G401.6 (cell line): ENCODE data around the gene PPP1R9B.

Source experiments
- FAIRE-seq: peaks from 2 replicates; lab custom pipeline; 2012; peaks lifted over from hg19 to GRCh38; lab: Jason Lieb, UNC

Gene PPP1R9B

DNA sequence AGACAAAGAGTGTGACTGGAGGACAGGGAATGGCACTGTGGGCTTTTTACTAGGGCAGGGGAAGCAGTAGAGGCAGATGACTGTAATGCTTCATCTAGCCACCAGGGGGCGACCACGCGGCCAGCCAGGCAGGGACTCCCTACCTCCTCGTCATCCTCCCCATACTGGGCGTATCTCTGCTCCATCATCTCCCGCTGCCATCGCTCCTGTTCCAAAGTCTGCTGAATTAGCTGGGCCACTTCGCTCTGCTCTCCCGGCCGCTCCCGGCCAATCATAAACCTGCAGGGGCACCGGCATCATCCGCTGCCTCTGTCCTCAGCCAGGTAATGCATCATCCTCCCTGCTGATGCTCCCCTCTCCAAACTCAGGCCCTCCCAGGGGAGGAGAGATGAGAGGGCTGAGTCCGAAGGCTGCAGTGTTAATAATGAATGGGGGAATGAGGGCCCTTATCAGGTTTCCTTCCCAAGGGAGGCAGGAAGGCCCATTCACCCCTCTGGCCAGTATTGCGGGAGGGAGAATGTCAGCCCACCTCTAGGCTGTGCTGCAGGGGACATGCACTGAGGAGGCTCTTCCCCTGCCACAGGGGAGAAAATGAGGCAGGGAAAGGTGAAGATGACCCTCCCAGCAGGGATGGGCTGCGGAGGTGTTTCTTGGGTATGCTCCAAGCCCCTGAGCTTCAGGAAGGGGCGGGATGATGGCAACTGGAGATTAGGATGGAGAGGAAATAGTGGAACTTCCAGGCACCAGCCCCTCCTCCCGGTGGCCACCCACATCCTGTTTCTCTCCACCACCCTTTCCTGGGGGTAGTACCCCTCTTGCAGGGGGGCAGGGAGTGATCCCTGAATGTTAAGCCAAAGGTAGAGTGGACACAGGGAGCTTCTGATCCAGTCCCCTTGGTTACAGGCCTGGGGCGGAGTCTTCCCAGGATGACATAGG lies 10.3 kb downstream of the PPP1R9B start:
- peak; percentile 92 for FAIRE-seq

- FAIRE-seq, result no peak
These were observed 11.2 kb downstream of the PPP1R9B start for GRCh38 chr17:50139185-50139783.

- FAIRE-seq, result no peak
These were observed 13.4 kb downstream of the PPP1R9B start for GRCh38 chr17:50137042-50137441.

DNA sequence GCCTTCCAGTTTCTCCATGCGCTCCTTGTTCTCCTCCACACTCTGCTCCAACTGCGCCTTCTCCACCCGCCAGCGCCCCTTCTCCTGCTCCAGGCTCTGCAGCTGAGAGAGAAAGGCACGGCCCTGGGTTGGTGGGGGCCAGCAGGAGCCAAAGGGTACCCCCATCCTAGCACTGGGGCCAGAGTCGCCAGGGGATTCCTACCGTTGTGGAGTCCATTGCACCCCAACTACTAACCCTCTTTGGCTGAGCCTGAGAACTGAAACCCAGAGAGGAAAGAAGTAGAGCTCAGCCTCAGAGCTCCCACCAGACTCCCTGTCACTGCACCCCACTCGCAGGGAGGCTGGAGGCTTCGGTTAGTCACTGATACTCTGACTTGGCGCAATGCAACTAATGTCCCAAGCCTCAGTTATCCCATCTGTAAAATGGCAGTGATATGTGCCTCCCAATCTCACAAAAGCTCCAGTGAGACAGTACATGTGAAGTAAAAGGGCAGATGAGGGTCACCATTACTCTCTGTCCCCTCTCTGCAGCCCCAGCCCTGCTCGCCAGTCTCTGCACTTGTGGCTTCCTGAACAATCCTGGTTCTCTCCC lies 14.3 kb downstream of the PPP1R9B start:
- no peak for FAIRE-seq

DNA sequence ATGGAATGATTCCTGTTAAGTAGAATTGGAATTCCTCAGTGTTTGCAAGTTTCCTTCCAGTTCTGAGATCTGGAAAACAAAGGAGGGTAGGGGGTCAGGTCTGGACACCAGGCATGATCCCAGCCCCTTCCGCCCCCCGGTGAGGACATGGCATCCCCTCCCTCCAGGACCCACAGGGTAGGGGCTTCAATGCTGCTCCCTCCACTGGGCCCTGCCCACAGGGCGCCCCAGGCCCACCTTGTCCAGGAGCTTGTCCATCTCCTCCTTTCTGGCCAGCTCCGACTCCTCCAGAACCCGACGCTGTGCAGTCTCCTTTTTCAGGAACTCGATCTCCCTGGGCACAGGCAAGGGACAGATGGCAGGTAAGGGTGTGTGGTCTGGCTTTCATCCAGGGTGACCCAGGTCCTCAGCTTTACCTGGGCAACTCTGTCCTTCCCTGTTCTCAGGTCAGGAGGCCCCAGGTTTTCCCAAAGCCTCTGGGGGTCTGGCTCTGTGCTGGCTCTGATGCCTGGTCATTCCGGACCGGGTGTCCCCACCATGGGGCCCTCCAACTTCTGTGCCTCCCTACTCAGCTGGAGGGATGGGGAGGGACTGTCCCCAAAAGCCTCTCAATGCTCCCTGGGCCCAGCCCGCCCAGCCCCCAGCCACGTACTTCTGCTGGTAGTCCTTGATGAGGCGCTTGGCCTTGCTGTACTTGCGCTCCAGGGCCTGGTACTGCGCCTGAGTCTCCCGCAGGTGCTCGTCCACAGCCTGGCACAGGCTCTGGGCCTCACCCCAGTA lies 15.0 kb downstream of the PPP1R9B start:
- no peak for FAIRE-seq

GRCh38 chr17:50134206-50135110 lies 16.0 kb downstream of the PPP1R9B start:
- FAIRE-seq, result no peak

DNA sequence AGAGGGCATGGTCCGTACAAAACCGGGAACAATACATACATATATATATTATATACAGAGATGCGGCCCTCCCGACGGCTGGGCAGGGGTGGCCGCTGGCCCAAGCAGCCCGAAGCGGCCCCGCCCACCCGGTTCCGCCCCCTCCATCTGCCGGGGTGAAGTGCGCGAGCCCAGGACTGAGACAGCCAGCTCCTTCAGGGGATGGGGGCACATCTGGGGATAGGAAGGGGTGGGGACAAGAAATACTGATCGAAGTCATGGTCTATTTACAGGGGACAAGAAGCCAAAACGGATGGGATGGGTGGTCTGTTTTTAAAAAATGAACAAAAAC lies 16.7 kb downstream of the PPP1R9B start:
- FAIRE-seq, result no peak

- FAIRE-seq, result peak; percentile 37
These were observed 17.3 kb downstream of the PPP1R9B start for GRCh38 chr17:50133028-50133768.

GRCh38 chr17:50132104-50132794 lies 18.2 kb downstream of the PPP1R9B start:
- FAIRE-seq, result no peak

DNA sequence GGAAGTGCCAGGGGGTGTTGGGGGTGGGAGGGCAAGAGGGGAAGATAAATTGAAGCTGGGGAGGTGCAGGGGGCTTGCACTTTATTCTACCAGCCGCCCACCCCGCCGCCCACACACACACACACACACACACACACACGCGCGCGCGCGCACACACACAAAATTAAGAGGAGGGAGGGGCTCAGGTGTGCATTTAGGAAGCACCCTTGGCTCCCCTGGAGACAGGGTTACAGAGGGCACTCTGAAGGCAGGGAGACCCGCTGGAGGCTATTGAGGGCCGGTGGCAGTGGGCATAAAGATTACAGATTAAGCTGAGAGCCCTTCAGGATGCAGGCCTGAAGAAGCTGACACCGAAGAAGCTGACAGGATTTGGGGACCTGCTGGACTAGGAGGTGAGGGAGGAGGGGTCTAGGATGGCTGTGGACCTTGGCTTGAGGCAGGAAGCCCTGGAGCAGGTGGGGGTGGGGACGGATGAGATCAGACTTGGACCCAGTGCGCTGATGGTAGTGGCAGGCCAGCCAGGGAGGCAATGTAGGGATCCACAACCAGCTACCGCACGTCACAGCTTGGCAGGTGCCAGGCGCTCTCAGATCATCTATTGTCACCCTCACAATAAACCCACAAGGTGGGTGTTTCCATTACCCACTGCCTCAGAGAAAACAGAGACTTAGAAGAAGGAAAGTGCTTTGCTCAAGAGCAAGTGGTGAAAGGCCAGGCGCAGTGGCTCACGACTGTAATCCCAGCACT lies 19.7 kb downstream of the PPP1R9B start:
- no peak for FAIRE-seq

DNA sequence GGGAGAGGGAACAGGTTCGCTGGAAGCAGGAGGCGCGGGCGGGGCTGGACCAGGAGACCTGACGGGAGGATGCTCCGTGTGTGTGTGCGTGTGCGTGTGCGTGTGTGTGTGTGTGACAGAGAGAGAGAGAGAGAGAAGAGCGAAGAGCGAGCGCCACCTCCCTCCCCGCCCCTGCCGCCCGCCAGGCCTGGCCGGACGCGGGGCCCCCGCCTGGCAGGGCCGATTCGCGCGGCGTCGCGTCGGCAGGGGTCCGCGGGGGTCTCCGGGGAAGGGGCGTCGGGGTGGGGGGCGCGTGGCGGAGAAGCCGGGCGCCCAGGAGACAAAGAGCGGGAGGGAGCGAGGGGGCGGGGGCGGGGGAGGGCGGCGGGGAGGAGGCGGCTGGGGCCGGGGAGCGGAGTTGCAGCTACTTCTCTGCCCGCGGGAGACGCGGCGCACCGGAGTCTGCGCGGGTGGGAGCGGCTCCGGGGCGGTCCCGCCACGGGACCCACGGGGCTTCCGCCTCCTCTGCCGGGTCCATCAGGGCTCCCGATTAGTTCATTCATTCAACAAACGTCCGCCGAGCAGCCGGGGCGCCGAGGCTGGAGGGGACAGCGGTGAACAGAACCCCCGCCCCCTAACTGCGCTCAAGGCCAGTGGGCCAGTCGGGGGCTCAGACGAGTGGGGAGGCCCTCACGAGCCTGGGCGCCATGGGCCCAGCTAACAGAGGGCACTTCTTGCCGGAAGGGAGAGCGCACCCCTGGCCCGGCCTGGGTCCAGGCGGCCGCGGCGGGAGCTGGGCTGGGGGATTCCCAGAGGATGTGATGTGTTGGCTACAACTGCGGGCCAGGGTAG lies 20.5 kb downstream of the PPP1R9B start, which contains the start of gene SAMD14:
TSS of gene SAMD14 (minus strand) at position 433 of the 831 bp plus-strand sequence. CDS start 5,201 bp downstream, outside the sequence.
- no peak for FAIRE-seq

DNA sequence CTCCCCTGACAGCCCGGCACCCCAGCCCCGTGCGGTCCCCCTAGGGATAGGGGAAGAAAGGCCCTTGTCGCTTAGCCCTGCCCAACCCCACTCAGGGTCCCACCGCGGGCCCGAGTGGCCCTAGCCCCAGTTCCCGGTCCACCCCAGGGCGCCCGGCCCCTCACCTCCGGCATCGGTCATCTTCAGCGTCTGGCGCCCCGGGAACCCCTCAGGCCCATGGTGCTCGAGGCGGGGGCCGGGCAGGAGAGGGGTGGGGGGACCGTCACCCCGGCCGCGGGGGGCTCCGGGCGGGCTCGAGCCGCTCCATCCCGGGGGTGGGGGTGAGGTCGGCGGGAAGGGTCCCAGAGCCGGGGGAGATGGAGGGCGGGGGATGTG lies 21.1 kb downstream of the PPP1R9B start:
- no peak for FAIRE-seq

- FAIRE-seq, result no peak
These were observed 21.8 kb downstream of the PPP1R9B start for GRCh38 chr17:50128441-50129352.

DNA sequence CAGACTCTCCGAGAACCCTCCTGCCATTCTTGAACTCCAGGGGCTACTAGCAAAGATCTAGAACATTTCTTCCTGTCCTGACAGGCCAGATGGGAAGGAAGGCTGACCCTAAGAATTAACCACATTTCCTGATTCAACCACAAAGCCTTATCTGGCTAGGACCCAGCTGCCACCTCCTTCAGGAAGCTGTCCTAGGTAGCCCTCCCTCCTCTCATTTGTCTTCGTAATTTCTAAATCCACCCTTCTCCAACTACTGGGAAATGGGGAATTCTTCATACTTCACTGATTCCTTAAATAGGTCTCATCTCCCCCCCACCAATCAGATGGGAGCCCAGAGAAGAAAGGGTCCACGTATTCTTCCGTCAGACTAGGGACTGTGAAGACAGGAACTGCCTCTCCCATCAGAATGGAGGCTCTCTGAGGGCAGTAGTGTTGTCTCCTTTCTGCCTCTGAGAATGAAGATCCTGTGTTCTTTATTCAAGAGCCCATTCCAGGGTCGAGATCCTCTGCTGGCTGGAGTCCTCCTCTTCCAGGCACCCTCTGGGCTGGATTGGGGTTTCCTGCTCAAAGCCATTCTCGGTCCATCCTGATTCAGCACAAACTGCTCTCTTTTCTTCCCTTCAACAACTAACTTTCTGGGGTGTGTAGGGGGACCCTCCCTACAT lies 22.6 kb downstream of the PPP1R9B start:
- FAIRE-seq, result no peak

DNA sequence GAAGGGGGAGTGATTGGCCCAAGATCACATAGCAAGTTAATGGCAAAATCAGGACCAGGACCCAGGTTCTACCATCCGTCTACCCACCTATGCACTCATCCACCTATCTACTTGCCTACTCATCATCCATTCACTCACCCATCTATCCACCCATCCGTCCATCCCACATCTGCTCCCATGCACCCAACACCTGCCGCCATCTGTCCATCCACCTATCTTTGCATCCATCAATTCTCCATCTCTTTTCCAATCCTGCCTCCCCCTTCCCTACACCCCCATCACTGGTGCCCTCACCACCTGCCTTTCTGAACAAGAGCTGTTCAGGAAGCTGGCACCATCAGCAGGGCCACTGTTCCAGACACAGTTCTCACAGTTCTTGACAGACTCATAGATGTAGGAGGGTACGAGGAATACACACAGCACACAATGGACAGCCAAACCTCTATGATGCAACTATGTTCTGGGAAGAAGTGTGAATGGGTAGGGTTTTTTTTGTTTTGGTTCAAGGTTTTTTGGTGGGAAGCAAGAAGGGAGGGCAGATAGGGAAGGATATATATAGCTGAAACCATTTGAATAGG lies 25.0 kb downstream of the PPP1R9B start:
- no peak for FAIRE-seq

DNA sequence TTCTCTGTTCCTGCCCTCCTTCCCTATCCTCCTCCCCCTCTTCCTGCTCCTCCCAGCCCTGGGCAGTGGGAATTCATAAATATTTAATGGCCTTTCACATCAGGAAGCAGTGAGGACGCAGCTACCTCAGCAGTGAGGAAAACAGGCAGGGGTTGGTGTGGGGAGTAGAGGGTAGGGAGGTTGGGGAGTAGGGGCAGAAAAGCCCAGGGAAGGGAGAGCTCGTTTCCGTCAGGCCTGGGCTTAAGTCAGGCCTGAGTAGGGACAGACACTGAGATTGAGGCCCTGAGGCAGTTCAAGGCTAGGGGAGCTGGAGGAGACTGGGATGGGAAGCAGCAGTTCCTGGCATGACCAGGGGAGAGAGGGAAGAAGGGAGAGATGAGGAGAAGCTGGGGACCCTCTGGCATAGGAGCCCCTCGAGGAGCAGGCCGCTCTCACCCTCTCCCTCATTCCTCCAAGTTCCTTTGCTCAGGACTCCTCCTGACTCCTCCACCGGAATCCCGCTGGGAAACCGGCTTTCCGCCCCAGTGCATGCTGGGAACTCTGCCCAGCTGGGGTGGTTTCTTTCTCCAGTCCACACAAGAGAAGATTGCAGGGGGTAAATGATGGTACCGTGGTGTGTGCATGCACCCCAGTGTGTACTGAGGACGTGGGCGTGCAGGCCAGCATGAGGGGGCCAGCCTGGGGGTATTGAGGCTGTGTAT lies 26.7 kb downstream of the PPP1R9B start:
- FAIRE-seq, result no peak
